DOHH2 (cell line): Measurements from ENCODE around the gene CNBP.

Source experiments
- EZH2phosphoT487 ChIP-seq: fragments of 200-600 bp; sonication (generic); IDR thresholded peaks from 2 replicates; pipeline ENCODE4 v1.6.1; 2017; ENCODE audit warnings: borderline replicate concordance, mild to moderate bottlenecking, antibody characterized with exemption, low read length, moderate library complexity, mixed read lengths
- TF ChIP-seq, protein P1 (sequence below): fragments of 200-600 bp; sonication (generic); IDR thresholded peaks from one replicate; pipeline ENCODE4 v1.5.1; 2014; ENCODE audit warnings: antibody characterized with exemption, mild to moderate bottlenecking, low read depth, low read length; ENCODE audit not compliant: poor library complexity, severe bottlenecking

DNA sequence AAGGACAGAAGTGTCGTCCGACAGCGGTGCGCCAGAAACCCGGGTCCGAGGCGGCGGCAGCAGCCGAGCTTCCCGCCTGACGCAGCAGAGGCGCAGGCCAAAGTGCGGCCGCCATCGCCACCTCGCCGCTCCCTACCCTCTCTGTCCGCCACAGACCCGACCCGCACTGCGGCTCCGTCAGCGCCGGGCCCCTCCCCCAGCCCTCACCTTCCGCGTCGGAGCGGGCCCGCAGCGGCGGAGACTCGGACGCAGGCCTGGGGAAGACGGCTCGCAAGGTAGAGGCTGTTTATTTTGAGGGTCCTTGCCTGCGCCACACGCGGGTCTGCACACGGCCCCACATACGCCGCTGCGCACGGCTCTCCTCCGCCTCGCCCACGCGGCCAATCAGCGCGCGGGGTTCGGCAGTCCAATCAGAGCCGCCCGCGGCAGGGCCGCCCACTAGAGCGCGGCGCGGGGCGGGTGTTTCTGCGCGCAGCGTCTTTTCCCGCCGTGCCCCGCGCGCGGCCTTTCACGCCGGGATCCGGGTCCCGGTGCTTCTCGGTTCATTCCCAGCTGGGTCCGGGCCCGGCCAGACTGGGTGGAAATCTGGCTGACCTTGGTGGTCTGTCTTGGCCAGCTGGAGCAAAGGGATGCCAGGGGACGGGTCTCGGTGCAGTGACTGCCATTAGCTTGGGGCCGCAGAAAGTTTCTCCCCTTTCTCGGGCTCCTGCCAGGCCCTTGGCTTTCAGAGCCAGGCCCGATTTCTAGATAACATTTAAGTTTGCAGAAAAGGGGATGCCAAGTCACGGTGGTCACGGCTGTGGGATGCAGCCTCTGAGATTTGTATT, at the start of gene CNBP:
- TF ChIP-seq, protein P1, sequence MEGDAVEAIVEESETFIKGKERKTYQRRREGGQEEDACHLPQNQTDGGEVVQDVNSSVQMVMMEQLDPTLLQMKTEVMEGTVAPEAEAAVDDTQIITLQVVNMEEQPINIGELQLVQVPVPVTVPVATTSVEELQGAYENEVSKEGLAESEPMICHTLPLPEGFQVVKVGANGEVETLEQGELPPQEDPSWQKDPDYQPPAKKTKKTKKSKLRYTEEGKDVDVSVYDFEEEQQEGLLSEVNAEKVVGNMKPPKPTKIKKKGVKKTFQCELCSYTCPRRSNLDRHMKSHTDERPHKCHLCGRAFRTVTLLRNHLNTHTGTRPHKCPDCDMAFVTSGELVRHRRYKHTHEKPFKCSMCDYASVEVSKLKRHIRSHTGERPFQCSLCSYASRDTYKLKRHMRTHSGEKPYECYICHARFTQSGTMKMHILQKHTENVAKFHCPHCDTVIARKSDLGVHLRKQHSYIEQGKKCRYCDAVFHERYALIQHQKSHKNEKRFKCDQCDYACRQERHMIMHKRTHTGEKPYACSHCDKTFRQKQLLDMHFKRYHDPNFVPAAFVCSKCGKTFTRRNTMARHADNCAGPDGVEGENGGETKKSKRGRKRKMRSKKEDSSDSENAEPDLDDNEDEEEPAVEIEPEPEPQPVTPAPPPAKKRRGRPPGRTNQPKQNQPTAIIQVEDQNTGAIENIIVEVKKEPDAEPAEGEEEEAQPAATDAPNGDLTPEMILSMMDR: no peak
- TF ChIP-seq EZH2phosphoT487: no peak
